ENCODE measurements around the gene CDKL2.

DNA sequence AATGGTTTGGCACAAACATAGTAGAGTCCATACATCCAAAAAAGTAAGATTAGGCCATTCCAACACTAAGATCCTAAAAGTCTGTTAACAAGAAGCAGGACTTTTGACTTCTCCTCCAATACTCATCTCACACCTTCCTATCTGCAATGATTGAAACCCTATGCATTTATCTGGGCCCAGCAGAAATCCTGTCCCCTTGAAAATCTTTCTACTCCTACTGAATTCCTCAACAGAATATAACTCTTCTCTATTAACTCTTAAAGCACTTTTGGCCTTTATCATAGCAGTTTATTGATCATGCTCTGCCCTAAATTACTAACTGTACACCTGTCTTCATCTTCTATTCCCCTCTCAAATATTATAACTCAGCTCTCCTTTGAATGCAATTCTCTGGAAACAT lies 38.3 kb upstream of the CDKL2 start:
- TF ChIP-seq, protein P1, sequence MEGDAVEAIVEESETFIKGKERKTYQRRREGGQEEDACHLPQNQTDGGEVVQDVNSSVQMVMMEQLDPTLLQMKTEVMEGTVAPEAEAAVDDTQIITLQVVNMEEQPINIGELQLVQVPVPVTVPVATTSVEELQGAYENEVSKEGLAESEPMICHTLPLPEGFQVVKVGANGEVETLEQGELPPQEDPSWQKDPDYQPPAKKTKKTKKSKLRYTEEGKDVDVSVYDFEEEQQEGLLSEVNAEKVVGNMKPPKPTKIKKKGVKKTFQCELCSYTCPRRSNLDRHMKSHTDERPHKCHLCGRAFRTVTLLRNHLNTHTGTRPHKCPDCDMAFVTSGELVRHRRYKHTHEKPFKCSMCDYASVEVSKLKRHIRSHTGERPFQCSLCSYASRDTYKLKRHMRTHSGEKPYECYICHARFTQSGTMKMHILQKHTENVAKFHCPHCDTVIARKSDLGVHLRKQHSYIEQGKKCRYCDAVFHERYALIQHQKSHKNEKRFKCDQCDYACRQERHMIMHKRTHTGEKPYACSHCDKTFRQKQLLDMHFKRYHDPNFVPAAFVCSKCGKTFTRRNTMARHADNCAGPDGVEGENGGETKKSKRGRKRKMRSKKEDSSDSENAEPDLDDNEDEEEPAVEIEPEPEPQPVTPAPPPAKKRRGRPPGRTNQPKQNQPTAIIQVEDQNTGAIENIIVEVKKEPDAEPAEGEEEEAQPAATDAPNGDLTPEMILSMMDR (IDR thresholded peaks at IDR 0.05) = no peak
- no peak for TF ChIP-seq EZH2 (IDR thresholded peaks at IDR 0.05; ENCODE audit: borderline replicate concordance, insufficient read depth, low read depth, low read length, poor library complexity, severe bottlenecking)

Data from B cell (primary cell).